Measurements from ENCODE around the gene ALDH8A1.

Gene ALDH8A1

DNA sequence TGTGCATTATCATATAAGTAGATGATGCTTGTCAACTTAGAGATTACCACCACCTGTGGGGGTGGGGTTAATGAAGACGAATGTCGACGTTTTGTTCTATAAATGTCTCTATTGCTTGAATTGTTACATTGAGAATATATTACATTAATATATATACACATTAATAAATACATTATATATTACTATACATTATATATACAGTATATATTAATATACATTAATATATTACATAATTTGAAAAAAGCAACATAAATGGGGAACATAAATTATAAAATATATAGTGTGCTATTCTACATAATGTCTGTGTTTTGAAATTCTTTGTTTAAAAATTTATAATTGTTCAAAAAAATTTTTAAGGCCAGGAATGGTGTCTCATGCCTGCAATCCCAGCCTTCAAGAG is 81.1 kb downstream of the ALDH8A1 start:
- no peak for DNase-seq

Measured in GDM1 (cell line).